GM12878 (cell line): Measurements from ENCODE around the gene USP15.

Experiments used
- ATF3 ChIP-seq: IDR thresholded peaks from 2 replicates; pipeline ENCODE4 v1.6.1; 2011; ENCODE audit warnings: low read depth, mild to moderate bottlenecking, low read length, moderate library complexity, borderline replicate concordance; ENCODE audit errors: extremely low read depth
- CREB1 ChIP-seq: IDR thresholded peaks from 2 replicates; pipeline ENCODE4 v1.6.1; 2012; ENCODE audit warnings: low read depth, mild to moderate bottlenecking, inconsistent platforms
- POLR2A ChIP-seq: IDR thresholded peaks from 2 replicates; pipeline ENCODE4 v1.6.1; 2011; ENCODE audit warnings: low read depth, mild to moderate bottlenecking, low read length
- POLR2AphosphoS2 ChIP-seq: IDR thresholded peaks from 2 replicates; pipeline ENCODE4 v1.6.1; 2011; ENCODE audit warnings: low read depth, mild to moderate bottlenecking, low read length, improper control_type of control experiment, moderate library complexity
- RAD21 ChIP-seq: IDR thresholded peaks from 2 replicates; pipeline ENCODE4 v1.6.1; 2011; ENCODE audit warnings: mild to moderate bottlenecking, low read depth, low read length, moderate library complexity; ENCODE audit not compliant: insufficient read depth
- SRF ChIP-seq, 2 experiments: IDR thresholded peaks; 2 replicates each; pipeline ENCODE4 v1.6.1; 2011; ENCODE audit warnings: low read depth in 2 of 2, low read length in 2 of 2, mild to moderate bottlenecking in 1 of 2, moderate library complexity in 1 of 2
- YY1 ChIP-seq: IDR thresholded peaks from 2 replicates; pipeline ENCODE4 v1.6.1; 2011; ENCODE audit warnings: low read depth, mild to moderate bottlenecking, low read length
- ZNF274 ChIP-seq: IDR thresholded peaks from one replicate; pipeline ENCODE4 v1.8.0; 2011; ENCODE audit not compliant: insufficient read length, insufficient read depth
- TF ChIP-seq, protein P1 (sequence below), 3 experiments: IDR thresholded peaks in 2 of 3; conservative IDR thresholded peaks in 1 of 3; 2 replicates each; pipeline ENCODE4 v1.5.1; 2011; ENCODE audit warnings: low read depth in 3 of 3, low read length in 3 of 3, mild to moderate bottlenecking in 3 of 3, control low read depth in 2 of 3, moderate library complexity in 2 of 3, inconsistent platforms in 1 of 3, mixed read lengths in 1 of 3; ENCODE audit not compliant: control insufficient read depth in 2 of 3, insufficient read depth in 1 of 3; ENCODE audit errors: extremely low read depth in 1 of 3
- TF ChIP-seq, protein P2 (sequence below): fragments of 150-350 bp; IDR thresholded peaks from 2 replicates; pipeline ENCODE4 v1.6.1; 2016; ENCODE audit warnings: low read depth, low read length

- TF ChIP-seq YY1 (no peak), SRF (IDR thresholded peaks at IDR 0.05; ENCODE audit: low read depth in 2 of 2, low read length in 2 of 2) (no peak), ZNF274 (no peak), POLR2A (no peak), ATF3 (no peak), POLR2AphosphoS2 (no peak), CREB1 (no peak), RAD21 (no peak)
- TF ChIP-seq, protein P1, sequence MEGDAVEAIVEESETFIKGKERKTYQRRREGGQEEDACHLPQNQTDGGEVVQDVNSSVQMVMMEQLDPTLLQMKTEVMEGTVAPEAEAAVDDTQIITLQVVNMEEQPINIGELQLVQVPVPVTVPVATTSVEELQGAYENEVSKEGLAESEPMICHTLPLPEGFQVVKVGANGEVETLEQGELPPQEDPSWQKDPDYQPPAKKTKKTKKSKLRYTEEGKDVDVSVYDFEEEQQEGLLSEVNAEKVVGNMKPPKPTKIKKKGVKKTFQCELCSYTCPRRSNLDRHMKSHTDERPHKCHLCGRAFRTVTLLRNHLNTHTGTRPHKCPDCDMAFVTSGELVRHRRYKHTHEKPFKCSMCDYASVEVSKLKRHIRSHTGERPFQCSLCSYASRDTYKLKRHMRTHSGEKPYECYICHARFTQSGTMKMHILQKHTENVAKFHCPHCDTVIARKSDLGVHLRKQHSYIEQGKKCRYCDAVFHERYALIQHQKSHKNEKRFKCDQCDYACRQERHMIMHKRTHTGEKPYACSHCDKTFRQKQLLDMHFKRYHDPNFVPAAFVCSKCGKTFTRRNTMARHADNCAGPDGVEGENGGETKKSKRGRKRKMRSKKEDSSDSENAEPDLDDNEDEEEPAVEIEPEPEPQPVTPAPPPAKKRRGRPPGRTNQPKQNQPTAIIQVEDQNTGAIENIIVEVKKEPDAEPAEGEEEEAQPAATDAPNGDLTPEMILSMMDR (IDR thresholded peaks at IDR 0.05 in 2 of 3, conservative IDR thresholded peaks at IDR 0.05 in 1 of 3; ENCODE audit: control insufficient read depth in 2 of 3, extremely low read depth in 1 of 3, insufficient read depth in 1 of 3, low read depth in 3 of 3, low read length in 3 of 3): no peak
- TF ChIP-seq, protein P2, sequence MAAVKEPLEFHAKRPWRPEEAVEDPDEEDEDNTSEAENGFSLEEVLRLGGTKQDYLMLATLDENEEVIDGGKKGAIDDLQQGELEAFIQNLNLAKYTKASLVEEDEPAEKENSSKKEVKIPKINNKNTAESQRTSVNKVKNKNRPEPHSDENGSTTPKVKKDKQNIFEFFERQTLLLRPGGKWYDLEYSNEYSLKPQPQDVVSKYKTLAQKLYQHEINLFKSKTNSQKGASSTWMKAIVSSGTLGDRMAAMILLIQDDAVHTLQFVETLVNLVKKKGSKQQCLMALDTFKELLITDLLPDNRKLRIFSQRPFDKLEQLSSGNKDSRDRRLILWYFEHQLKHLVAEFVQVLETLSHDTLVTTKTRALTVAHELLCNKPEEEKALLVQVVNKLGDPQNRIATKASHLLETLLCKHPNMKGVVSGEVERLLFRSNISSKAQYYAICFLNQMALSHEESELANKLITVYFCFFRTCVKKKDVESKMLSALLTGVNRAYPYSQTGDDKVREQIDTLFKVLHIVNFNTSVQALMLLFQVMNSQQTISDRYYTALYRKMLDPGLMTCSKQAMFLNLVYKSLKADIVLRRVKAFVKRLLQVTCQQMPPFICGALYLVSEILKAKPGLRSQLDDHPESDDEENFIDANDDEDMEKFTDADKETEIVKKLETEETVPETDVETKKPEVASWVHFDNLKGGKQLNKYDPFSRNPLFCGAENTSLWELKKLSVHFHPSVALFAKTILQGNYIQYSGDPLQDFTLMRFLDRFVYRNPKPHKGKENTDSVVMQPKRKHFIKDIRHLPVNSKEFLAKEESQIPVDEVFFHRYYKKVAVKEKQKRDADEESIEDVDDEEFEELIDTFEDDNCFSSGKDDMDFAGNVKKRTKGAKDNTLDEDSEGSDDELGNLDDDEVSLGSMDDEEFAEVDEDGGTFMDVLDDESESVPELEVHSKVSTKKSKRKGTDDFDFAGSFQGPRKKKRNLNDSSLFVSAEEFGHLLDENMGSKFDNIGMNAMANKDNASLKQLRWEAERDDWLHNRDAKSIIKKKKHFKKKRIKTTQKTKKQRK: no peak
These were observed 68.2 kb downstream of the USP15 start for GRCh38 chr12:62328296-62328921.
